H9 (cell line): Measurements from ENCODE around the gene P2RY12. TPM values are rescaled to one million over a fixed set of nuclear protein-coding genes. Genes with fewer than 3 reads are reported as not detected.

ENCODE experiments used
- DNase-seq: peaks from one replicate; pipeline ENCODE4 v3.0.0-alpha.2; 2017
- H2AFZ ChIP-seq: one replicate; pipeline ENCODE4 v1.6.1; 2013; ENCODE audit warnings: mild to moderate bottlenecking, low read length, control low read depth, moderate library complexity
- H2AK5ac ChIP-seq: 2 replicates; pipeline ENCODE4 v1.6.1; 2013; ENCODE audit warnings: low read length, control low read depth, mixed read lengths; ENCODE audit not compliant: insufficient read length
- H2BK120ac ChIP-seq: one replicate; pipeline ENCODE4 v1.6.1; 2013; ENCODE audit warnings: low read depth, mild to moderate bottlenecking, low read length, control low read depth, inconsistent platforms; ENCODE audit not compliant: poor library complexity, severe bottlenecking
- H2BK12ac ChIP-seq: 2 replicates; pipeline ENCODE4 v1.6.1; 2013; ENCODE audit warnings: low read length, control low read depth, mixed read lengths, low read depth; ENCODE audit not compliant: insufficient read length
- H2BK15ac ChIP-seq: 2 replicates; pipeline ENCODE4 v1.6.1; 2013; ENCODE audit warnings: low read depth, low read length, control low read depth
- H2BK20ac ChIP-seq: one replicate; pipeline ENCODE4 v1.6.1; 2013; ENCODE audit warnings: low read depth, mild to moderate bottlenecking, low read length, control low read depth, inconsistent platforms; ENCODE audit not compliant: poor library complexity, severe bottlenecking
- H2BK5ac ChIP-seq: 2 replicates; pipeline ENCODE4 v1.6.1; 2013; ENCODE audit warnings: low read length, control low read depth, mixed read lengths; ENCODE audit not compliant: insufficient read length
- H3K14ac ChIP-seq: 2 replicates; pipeline ENCODE4 v1.6.1; 2013; ENCODE audit warnings: low read length, control low read depth; ENCODE audit not compliant: insufficient read depth
- H3K18ac ChIP-seq: 2 replicates; pipeline ENCODE4 v1.6.1; 2013; ENCODE audit warnings: low read depth, mild to moderate bottlenecking, mixed read lengths, low read length, control low read depth; ENCODE audit not compliant: insufficient read length
- H3K23ac ChIP-seq: 2 replicates; pipeline ENCODE4 v1.6.1; 2013; ENCODE audit warnings: low read length, control low read depth, mixed read lengths, low read depth; ENCODE audit not compliant: insufficient read length
- H3K23me2 ChIP-seq: 2 replicates; pipeline ENCODE4 v1.6.1; 2013; ENCODE audit warnings: low read depth, mild to moderate bottlenecking, mixed read lengths, low read length, control low read depth; ENCODE audit not compliant: insufficient read length, poor library complexity, severe bottlenecking
- H3K27ac ChIP-seq: 2 replicates; pipeline ENCODE4 v1.5.1; 2013; ENCODE audit warnings: low read length, control low read depth, mixed read lengths, low read depth; ENCODE audit not compliant: insufficient read length
- H3K27me3 ChIP-seq: 2 replicates; pipeline ENCODE4 v1.6.1; 2013; ENCODE audit warnings: low read length, control low read depth, inconsistent platforms; ENCODE audit not compliant: insufficient read depth
- H3K4ac ChIP-seq: 2 replicates; pipeline ENCODE4 v1.6.1; 2013; ENCODE audit warnings: low read depth, mild to moderate bottlenecking, control low read depth, inconsistent platforms, low read length, moderate library complexity
- H3K4me1 ChIP-seq: 2 replicates; pipeline ENCODE4 v1.6.1; 2013; ENCODE audit warnings: low read length, control low read depth, inconsistent platforms; ENCODE audit not compliant: insufficient read depth
- H3K4me2 ChIP-seq: 2 replicates; pipeline ENCODE4 v1.6.1; 2013; ENCODE audit warnings: low read length, control low read depth, mixed read lengths; ENCODE audit not compliant: insufficient read length, insufficient read depth
- H3K56ac ChIP-seq: 2 replicates; pipeline ENCODE4 v1.6.1; 2013; ENCODE audit warnings: low read depth, mild to moderate bottlenecking, mixed read lengths, low read length, control low read depth; ENCODE audit not compliant: insufficient read length
- H3K79me1 ChIP-seq: 2 replicates; pipeline ENCODE4 v1.6.1; 2013; ENCODE audit warnings: low read depth, mild to moderate bottlenecking, moderate library complexity, low read length, control low read depth, inconsistent platforms; ENCODE audit not compliant: insufficient read depth, poor library complexity, severe bottlenecking
- H3K79me2 ChIP-seq: 2 replicates; pipeline ENCODE4 v1.6.1; 2013; ENCODE audit warnings: low read length, control low read depth, inconsistent platforms; ENCODE audit not compliant: insufficient read depth
- H3K9ac ChIP-seq: 2 replicates; pipeline ENCODE4 v1.6.1; 2013; ENCODE audit warnings: low read length, control low read depth, mixed read lengths; ENCODE audit not compliant: insufficient read length; ENCODE audit errors: extremely low read depth
- H3K9me3 ChIP-seq: one replicate; pipeline ENCODE4 v1.6.1; 2013; ENCODE audit warnings: low read depth, low read length, inconsistent platforms; ENCODE audit not compliant: control insufficient read depth
- H3T11ph ChIP-seq: one replicate; pipeline ENCODE4 v1.6.1; 2013; ENCODE audit warnings: mild to moderate bottlenecking, low read length, control low read depth, inconsistent platforms
- H4K20me1 ChIP-seq: one replicate; pipeline ENCODE4 v1.6.1; 2013; ENCODE audit not compliant: control insufficient read depth, insufficient read length, insufficient read depth
- H4K5ac ChIP-seq: 2 replicates; pipeline ENCODE4 v1.6.1; 2013; ENCODE audit warnings: low read depth, mild to moderate bottlenecking, mixed read lengths, low read length, control low read depth; ENCODE audit not compliant: insufficient read length
- H4K8ac ChIP-seq: replicated peaks from 2 replicates; pipeline ENCODE4 v1.6.1; 2013; ENCODE audit warnings: low read length, control low read depth, mixed read lengths, low read depth; ENCODE audit not compliant: insufficient read length
- H4K91ac ChIP-seq: 2 replicates; pipeline ENCODE4 v1.6.1; 2013; ENCODE audit warnings: low read depth, mild to moderate bottlenecking, moderate library complexity, mixed read lengths, low read length, control low read depth; ENCODE audit not compliant: insufficient read length
- H3K27ac Mint-ChIP-seq, 3 experiments: 2 replicates in 2 of 3; 3 replicates in 1 of 3; pipeline ENCODE4 v1.8.0; 2020 to 2021; ENCODE audit warnings: mixed read lengths in 3 of 3, mild to moderate bottlenecking in 1 of 3, moderate library complexity in 1 of 3
- H3K27me3 Mint-ChIP-seq: 2 replicates; pipeline ENCODE4 v1.8.0; 2021; ENCODE audit warnings: low read depth, mild to moderate bottlenecking, moderate library complexity, mixed read lengths
- H3K36me3 Mint-ChIP-seq, 3 experiments: 2 replicates in 2 of 3; 3 replicates in 1 of 3; pipeline ENCODE4 v1.8.0; 2020 to 2021; ENCODE audit warnings: low read depth in 3 of 3, mixed read lengths in 3 of 3; ENCODE audit not compliant: insufficient read depth in 1 of 3
- H3K4me1 Mint-ChIP-seq, 2 experiments: 2 replicates each; pipeline ENCODE4 v1.8.0; 2020; ENCODE audit warnings: mixed read lengths in 2 of 2
- H3K4me3 Mint-ChIP-seq, 2 experiments: 2 replicates in 1 of 2; 3 replicates in 1 of 2; pipeline ENCODE4 v1.8.0; 2020 to 2021; ENCODE audit warnings: mild to moderate bottlenecking in 2 of 2, mixed read lengths in 2 of 2, moderate library complexity in 1 of 2
- H3K9me3 Mint-ChIP-seq, 2 experiments: 2 replicates in 1 of 2; 3 replicates in 1 of 2; pipeline ENCODE4 v1.8.0; 2020; ENCODE audit warnings: mild to moderate bottlenecking in 2 of 2, mixed read lengths in 2 of 2, moderate library complexity in 1 of 2
- WGBS: extraction: QIAGEN DNeasy Blood & Tissue Kit; methylation state at CpG from one replicate; pipeline ENCODE4 v1.1.7; 2013; ENCODE audit warnings: missing lambda C conversion rate, low lambda C conversion rate, mixed read lengths; ENCODE audit not compliant: insufficient read length; ENCODE audit errors: extremely low coverage; 5-methylcytosine and 5-hydroxymethylcytosine counted together
- total RNA-seq: library from RNA; stranded (reverse); gene quantifications from 2 replicates; pipeline ENCODE4 v1.2.1, GENCODE V29; 2021
- TF ChIP-seq, protein P1 (sequence below): fragments of 200-600 bp; sonication (generic); conservative IDR thresholded peaks from 3 replicates; pipeline ENCODE4 v1.8.0; 2021; ENCODE audit warnings: antibody characterized with exemption, mild to moderate bottlenecking

P2RY12 gene
- total RNA-seq, 1 experiment from 2014 or later: not detected

DNA sequence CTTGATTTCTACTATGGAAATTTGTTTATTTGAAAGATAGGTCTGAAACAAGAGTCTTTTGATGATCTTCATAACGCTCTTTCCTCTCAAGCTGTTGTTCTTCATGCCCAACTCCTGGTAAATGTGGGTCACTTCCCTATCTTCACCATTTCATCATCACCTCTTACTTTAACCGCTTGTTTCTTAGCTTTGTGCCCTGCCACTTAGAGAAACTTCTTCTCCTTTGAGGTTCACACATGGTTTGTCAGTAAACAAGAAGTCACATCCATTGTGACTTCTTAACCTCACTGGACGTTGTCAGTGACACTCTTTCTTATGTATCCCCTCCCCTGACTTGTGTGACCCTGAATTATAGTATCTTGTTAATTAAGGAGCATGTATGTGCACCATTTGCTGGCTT is 38.3 kb downstream of the P2RY12 start:
- TF ChIP-seq, protein P1, sequence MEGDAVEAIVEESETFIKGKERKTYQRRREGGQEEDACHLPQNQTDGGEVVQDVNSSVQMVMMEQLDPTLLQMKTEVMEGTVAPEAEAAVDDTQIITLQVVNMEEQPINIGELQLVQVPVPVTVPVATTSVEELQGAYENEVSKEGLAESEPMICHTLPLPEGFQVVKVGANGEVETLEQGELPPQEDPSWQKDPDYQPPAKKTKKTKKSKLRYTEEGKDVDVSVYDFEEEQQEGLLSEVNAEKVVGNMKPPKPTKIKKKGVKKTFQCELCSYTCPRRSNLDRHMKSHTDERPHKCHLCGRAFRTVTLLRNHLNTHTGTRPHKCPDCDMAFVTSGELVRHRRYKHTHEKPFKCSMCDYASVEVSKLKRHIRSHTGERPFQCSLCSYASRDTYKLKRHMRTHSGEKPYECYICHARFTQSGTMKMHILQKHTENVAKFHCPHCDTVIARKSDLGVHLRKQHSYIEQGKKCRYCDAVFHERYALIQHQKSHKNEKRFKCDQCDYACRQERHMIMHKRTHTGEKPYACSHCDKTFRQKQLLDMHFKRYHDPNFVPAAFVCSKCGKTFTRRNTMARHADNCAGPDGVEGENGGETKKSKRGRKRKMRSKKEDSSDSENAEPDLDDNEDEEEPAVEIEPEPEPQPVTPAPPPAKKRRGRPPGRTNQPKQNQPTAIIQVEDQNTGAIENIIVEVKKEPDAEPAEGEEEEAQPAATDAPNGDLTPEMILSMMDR: no peak
- no peaks in the 10 kb centered on the region for H3K36me3 Mint-ChIP-seq
- Histone ChIP-seq H3K4me2 (no peak overlapping the region), H4K8ac (no peak overlapping the region), H3K23me2 (no peaks in the 10 kb centered on the region), H3K9ac (no peak overlapping the region), H3K56ac (no peak overlapping the region), H4K20me1 (no peaks in the 10 kb centered on the region), H4K5ac (no peak overlapping the region), H2BK15ac (no peak overlapping the region), H3K79me1 (no peaks in the 10 kb centered on the region), H3K79me2 (no peaks in the 10 kb centered on the region), H3K27ac (no peak overlapping the region), H3K18ac (no peak overlapping the region), H4K91ac (no peak overlapping the region), H3K23ac (no peak overlapping the region), H3K27me3 (no peaks in the 10 kb centered on the region), H3K14ac (no peak overlapping the region), H2BK5ac (no peak overlapping the region), H3T11ph (no peak overlapping the region), H2BK120ac (no peak overlapping the region), H2BK20ac (no peak overlapping the region), H3K4ac (no peak overlapping the region), H2AK5ac (no peak overlapping the region), H2BK12ac (no peak overlapping the region), H2AFZ (no peak overlapping the region), H3K9me3 (no peaks in the 10 kb centered on the region), H3K4me1 (peaks cover 4% of the 10 kb centered on the region)
- H3K4me1 Mint-ChIP-seq: peaks cover 14 to 32% of the 10 kb centered on the region in 2 experiments
- H3K27ac Mint-ChIP-seq: no peak overlapping the region
- no peaks in the 10 kb centered on the region for H3K9me3 Mint-ChIP-seq
- DNase-seq: no peak
- H3K4me3 Mint-ChIP-seq: no peak overlapping the region
- H3K27me3 Mint-ChIP-seq: no peaks in the 10 kb centered on the region
- no CpG with 5 or more reads among the region's 3 CpGs for WGBS
